ENCODE measurements around the gene NIFK.
A peak's percentile ranks its signal among the peaks of the same experiment; 100 is the strongest.
"Not testable (repeated sequence)": the region's sequence is repeated elsewhere in the genome, so short reads cannot be mapped to it uniquely, and the experiment has no call there.

Gene NIFK

DNA sequence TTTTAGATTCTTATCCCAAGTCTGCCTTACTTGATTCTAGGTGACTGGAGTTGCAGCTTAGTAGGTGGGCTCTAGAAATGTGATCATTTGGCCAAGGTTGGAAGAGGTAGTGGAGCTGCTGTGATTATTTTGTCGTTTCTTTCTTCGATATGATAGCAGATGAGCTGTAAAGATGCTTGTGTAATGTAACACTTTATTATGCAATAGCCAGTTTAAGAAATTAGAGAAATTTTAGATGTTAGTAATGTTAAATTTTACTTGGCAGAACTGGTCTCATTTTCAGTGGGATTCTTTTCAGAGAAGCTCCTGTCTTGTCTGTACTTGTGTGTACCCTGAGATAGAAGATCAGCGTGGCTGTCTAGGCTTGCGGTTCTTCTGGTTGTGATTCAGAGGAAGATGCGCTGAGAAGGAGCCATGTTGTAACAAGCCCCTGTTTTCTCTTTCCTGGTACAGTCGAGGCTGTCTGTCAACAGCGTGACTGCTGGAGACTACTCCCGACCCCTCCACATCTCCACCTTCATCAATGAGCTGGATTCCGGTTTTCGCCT, 28.1 kb upstream of the NIFK start:
- peaks cover 87% of the 10 kb centered on the region for H3K36me3 ChIP-seq (ENCODE audit: control insufficient read depth, insufficient read depth, low read length)
- no peak overlapping the region for H3K27ac ChIP-seq (ENCODE audit: low read depth, low read length)
- H3K9me3 ChIP-seq (ENCODE audit: control insufficient read depth, insufficient read depth, low read length) = no peaks in the 10 kb centered on the region
- H3K9ac ChIP-seq (ENCODE audit: low read depth, low read length) = no peak overlapping the region
- H3K4me1 ChIP-seq (ENCODE audit: control insufficient read depth, insufficient read depth, low read length) = no peaks in the 10 kb centered on the region
- H3K4me3 ChIP-seq (ENCODE audit: low read depth, low read length) = no peak overlapping the region
- no peaks in the 10 kb centered on the region for H3K27me3 ChIP-seq (ENCODE audit: control insufficient read depth, insufficient read depth, low read length)

- peaks cover 5% of the 10 kb centered on the region; the same call in 1 of the 2 replicates for H3K4me1 ChIP-seq (ENCODE audit: control insufficient read depth, insufficient read depth, low read length)
- peak within 1 kb of the TSS; percentile 90 for H3K9ac ChIP-seq (ENCODE audit: low read depth, low read length)
- peak within 1 kb of the TSS; percentile 90 for H3K27ac ChIP-seq (ENCODE audit: low read depth, low read length)
- peaks cover 31% of the 10 kb centered on the region for H3K36me3 ChIP-seq (ENCODE audit: control insufficient read depth, insufficient read depth, low read length)
- no peaks in the 10 kb centered on the region for H3K27me3 ChIP-seq (ENCODE audit: control insufficient read depth, insufficient read depth, low read length)
- H3K9me3 ChIP-seq (ENCODE audit: control insufficient read depth, insufficient read depth, low read length) = no peaks in the 10 kb centered on the region
- H3K4me3 ChIP-seq (ENCODE audit: low read depth, low read length) = peak within 1 kb of the TSS; percentile 96
Observed at GRCh38 chr2:121755237-121756111, 18.8 kb upstream of the NIFK start, which contains the start of gene TSN. Gene TSN, plus strand, starts transcription at chr2:121755651. Its CDS starts 129 bp downstream, at chr2:121755780.

GRCh38 chr2:121754851-121755236, 18.2 kb upstream of the NIFK start:
- Histone ChIP-seq H3K27me3 (ENCODE audit: control insufficient read depth, insufficient read depth, low read length) (no peaks in the 10 kb centered on the region), H3K9ac (ENCODE audit: low read depth, low read length) (peak overlapping the region; percentile 55), H3K27ac (ENCODE audit: low read depth, low read length) (no peak overlapping the region)

GRCh38 chr2:121748202-121748601, 11.5 kb upstream of the NIFK start:
- no peak overlapping the region for H3K27ac ChIP-seq (ENCODE audit: low read depth, low read length)
- H3K36me3 ChIP-seq (ENCODE audit: control insufficient read depth, insufficient read depth, low read length) = no peaks in the 10 kb centered on the region
- H3K9me3 ChIP-seq (ENCODE audit: control insufficient read depth, insufficient read depth, low read length) = no peaks in the 10 kb centered on the region
- no peak overlapping the region for H3K9ac ChIP-seq (ENCODE audit: low read depth, low read length)
- H3K27me3 ChIP-seq (ENCODE audit: control insufficient read depth, insufficient read depth, low read length) = no peaks in the 10 kb centered on the region
- no peaks in the 10 kb centered on the region for H3K4me1 ChIP-seq (ENCODE audit: control insufficient read depth, insufficient read depth, low read length)
- H3K4me3 ChIP-seq (ENCODE audit: low read depth, low read length) = no peak overlapping the region

More at GRCh38 chr2:121754851-121755236, 18.2 kb upstream of the NIFK start:
- H3K9me3 ChIP-seq (ENCODE audit: control insufficient read depth, insufficient read depth, low read length) = no peaks in the 10 kb centered on the region
- peaks cover 25% of the 10 kb centered on the region for H3K36me3 ChIP-seq (ENCODE audit: control insufficient read depth, insufficient read depth, low read length)
- H3K4me1 ChIP-seq (ENCODE audit: control insufficient read depth, insufficient read depth, low read length) = peaks cover 5% of the 10 kb centered on the region; the same call in 1 of the 2 replicates
- H3K4me3 ChIP-seq (ENCODE audit: low read depth, low read length) = peak overlapping the region; percentile 96

DNA sequence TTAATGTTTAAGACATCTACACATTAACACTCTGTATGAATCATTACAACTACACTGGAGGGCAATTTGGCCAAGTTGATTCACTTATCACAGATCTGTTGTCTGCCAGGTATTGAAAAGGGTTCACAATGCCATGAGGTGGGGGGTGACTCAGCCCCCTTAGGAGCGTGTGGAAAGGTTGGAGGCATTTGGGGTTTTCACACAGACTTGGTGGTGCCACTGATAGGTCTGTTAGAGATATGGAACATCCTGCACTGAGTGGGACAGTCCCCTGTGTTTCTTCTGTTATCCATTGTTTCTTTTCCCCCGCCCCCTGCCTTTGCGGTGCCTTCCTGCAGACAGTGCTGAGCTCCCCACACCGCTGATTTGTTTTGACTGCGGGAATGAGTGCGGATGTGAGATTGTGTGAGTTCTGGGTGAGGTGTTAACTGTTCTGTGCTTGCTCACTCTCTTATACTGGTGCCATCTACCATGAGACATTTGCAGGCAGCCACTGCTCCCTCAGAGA, 9.4 kb upstream of the NIFK start:
- no peaks in the 10 kb centered on the region for H3K9me3 ChIP-seq (ENCODE audit: control insufficient read depth, insufficient read depth, low read length)
- H3K36me3 ChIP-seq (ENCODE audit: control insufficient read depth, insufficient read depth, low read length) = no peaks in the 10 kb centered on the region
- no peak overlapping the region for H3K4me3 ChIP-seq (ENCODE audit: low read depth, low read length)
- H3K4me1 ChIP-seq (ENCODE audit: control insufficient read depth, insufficient read depth, low read length) = no peaks in the 10 kb centered on the region
- H3K27me3 ChIP-seq (ENCODE audit: control insufficient read depth, insufficient read depth, low read length) = no peaks in the 10 kb centered on the region
- H3K27ac ChIP-seq (ENCODE audit: low read depth, low read length) = peak overlapping the region; percentile 42
- no peak overlapping the region for H3K9ac ChIP-seq (ENCODE audit: low read depth, low read length)

DNA sequence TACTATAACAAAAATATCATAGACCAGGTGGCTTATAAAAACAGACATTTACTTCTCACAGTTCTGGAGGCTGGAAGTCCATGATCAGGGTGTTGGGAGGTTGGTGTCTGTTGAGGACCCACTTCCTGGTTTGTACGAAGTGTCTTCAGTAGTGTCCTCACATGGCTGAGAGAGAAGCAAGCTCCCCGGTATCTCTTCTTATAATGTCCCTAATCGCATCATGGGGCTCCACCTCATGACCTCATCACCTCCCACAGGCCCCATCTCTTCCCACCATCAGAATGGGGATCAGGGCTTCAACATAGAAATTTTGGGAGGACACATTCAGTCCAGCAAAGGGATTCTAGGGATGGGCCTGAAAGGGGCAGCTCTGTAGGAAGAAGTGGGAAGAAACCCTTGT, 4.8 kb upstream of the NIFK start:
- Histone ChIP-seq H3K27me3 (ENCODE audit: control insufficient read depth, insufficient read depth, low read length) (no peaks in the 10 kb centered on the region), H3K9me3 (ENCODE audit: control insufficient read depth, insufficient read depth, low read length) (no peaks in the 10 kb centered on the region), H3K36me3 (ENCODE audit: control insufficient read depth, insufficient read depth, low read length) (no peaks in the 10 kb centered on the region), H3K27ac (ENCODE audit: low read depth, low read length) (no peak overlapping the region), H3K9ac (ENCODE audit: low read depth, low read length) (no peak overlapping the region), H3K4me3 (ENCODE audit: low read depth, low read length) (no peak overlapping the region), H3K4me1 (ENCODE audit: control insufficient read depth, insufficient read depth, low read length) (no peaks in the 10 kb centered on the region)

DNA sequence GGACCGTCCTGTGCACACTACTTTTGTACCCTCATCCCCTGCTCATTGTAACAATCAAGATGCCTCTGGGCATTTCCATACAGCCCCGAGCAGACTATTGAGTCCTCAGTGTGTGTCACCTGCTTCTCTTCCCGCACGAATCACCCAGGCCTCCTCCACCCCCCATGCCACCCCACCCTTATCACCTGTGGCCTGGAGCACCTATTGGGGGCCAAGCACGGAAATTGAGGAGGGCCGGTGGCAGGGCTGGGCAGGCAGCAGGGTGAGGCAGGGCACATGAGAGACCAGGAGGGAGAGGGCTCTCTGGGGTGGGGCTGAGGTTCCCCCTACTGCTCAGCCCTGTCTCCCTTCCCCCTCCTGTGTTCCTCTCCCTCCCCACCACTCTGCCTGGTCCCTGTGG, 4.3 kb upstream of the NIFK start:
- H3K4me3 ChIP-seq (ENCODE audit: low read depth, low read length) = no peak overlapping the region
- H3K27me3 ChIP-seq (ENCODE audit: control insufficient read depth, insufficient read depth, low read length) = no peaks in the 10 kb centered on the region
- no peak overlapping the region for H3K27ac ChIP-seq (ENCODE audit: low read depth, low read length)
- H3K4me1 ChIP-seq (ENCODE audit: control insufficient read depth, insufficient read depth, low read length) = no peaks in the 10 kb centered on the region
- H3K9ac ChIP-seq (ENCODE audit: low read depth, low read length) = no peak overlapping the region
- H3K9me3 ChIP-seq (ENCODE audit: control insufficient read depth, insufficient read depth, low read length) = no peaks in the 10 kb centered on the region
- no peaks in the 10 kb centered on the region for H3K36me3 ChIP-seq (ENCODE audit: control insufficient read depth, insufficient read depth, low read length)

- peak overlapping the region; percentile 78 for H3K27ac ChIP-seq (ENCODE audit: low read depth, low read length)
- peaks cover 41% of the 10 kb centered on the region for H3K36me3 ChIP-seq (ENCODE audit: control insufficient read depth, insufficient read depth, low read length)
- peaks cover 6% of the 10 kb centered on the region; the same call in 1 of the 2 replicates for H3K4me1 ChIP-seq (ENCODE audit: control insufficient read depth, insufficient read depth, low read length)
- H3K27me3 ChIP-seq (ENCODE audit: control insufficient read depth, insufficient read depth, low read length) = no peaks in the 10 kb centered on the region
- H3K4me3 ChIP-seq (ENCODE audit: low read depth, low read length) = peak overlapping the region; percentile 91
- no peaks in the 10 kb centered on the region for H3K9me3 ChIP-seq (ENCODE audit: control insufficient read depth, insufficient read depth, low read length)
- H3K9ac ChIP-seq (ENCODE audit: low read depth, low read length) = peak overlapping the region; percentile 85
Observed at GRCh38 chr2:121736140-121736461, 574 bp downstream of the NIFK start.

DNA sequence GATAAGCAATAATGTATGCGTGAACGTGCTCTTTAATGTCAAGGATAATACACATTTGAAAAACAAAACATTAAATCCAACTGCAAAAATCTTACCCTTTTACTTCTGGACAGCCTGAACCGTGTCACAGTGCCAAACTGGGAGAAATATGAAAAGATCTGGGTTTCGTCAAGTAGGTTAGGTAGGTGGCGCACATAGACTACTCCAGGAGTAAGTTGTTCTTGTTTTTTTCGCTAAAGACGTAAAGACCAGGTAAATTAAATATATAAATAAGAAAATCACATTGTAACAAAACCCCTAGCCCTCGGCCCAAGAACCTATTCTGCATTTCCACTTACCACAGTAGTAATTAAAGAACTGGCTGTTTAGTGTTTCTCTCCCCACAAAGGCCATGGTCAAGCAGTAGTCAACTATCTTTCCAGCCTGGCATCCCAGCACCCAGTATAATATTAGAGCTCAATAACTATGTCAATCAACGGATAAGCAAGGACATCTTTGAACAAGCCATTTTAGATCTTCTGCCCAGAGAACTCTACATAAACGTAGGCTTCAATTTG, 1.1 kb downstream of the NIFK start:
- H3K4me3 ChIP-seq (ENCODE audit: low read depth, low read length) = peak overlapping the region; percentile 91
- no peaks in the 10 kb centered on the region for H3K27me3 ChIP-seq (ENCODE audit: control insufficient read depth, insufficient read depth, low read length)
- H3K36me3 ChIP-seq (ENCODE audit: control insufficient read depth, insufficient read depth, low read length) = peaks cover 46% of the 10 kb centered on the region
- H3K9me3 ChIP-seq (ENCODE audit: control insufficient read depth, insufficient read depth, low read length) = no peaks in the 10 kb centered on the region
- peaks cover 6% of the 10 kb centered on the region; the same call in 1 of the 2 replicates for H3K4me1 ChIP-seq (ENCODE audit: control insufficient read depth, insufficient read depth, low read length)
- no peak overlapping the region for H3K27ac ChIP-seq (ENCODE audit: low read depth, low read length)
- peak overlapping the region; percentile 85 for H3K9ac ChIP-seq (ENCODE audit: low read depth, low read length)

- peaks cover 55% of the 10 kb centered on the region for H3K36me3 ChIP-seq (ENCODE audit: control insufficient read depth, insufficient read depth, low read length)
Observed at GRCh38 chr2:121734544-121734943, 2.1 kb downstream of the NIFK start.

GRCh38 chr2:121731366-121731765, 5.3 kb downstream of the NIFK start:
- Histone ChIP-seq H3K27ac (ENCODE audit: low read depth, low read length) (no peak overlapping the region), H3K9me3 (ENCODE audit: control insufficient read depth, insufficient read depth, low read length) (no peaks in the 10 kb centered on the region), H3K9ac (ENCODE audit: low read depth, low read length) (no peak overlapping the region), H3K27me3 (ENCODE audit: control insufficient read depth, insufficient read depth, low read length) (no peaks in the 10 kb centered on the region), H3K4me1 (ENCODE audit: control insufficient read depth, insufficient read depth, low read length) (peaks cover 6% of the 10 kb centered on the region; the same call in 1 of the 2 replicates), H3K4me3 (ENCODE audit: low read depth, low read length) (no peak overlapping the region), H3K36me3 (ENCODE audit: control insufficient read depth, insufficient read depth, low read length) (peaks cover 83% of the 10 kb centered on the region)

More at GRCh38 chr2:121734544-121734943, 2.1 kb downstream of the NIFK start:
- not testable (repeated sequence) for H3K27me3 ChIP-seq (ENCODE audit: control insufficient read depth, insufficient read depth, low read length); H3K9ac ChIP-seq (ENCODE audit: low read depth, low read length); H3K4me3 ChIP-seq (ENCODE audit: low read depth, low read length); H3K4me1 ChIP-seq (ENCODE audit: control insufficient read depth, insufficient read depth, low read length); H3K27ac ChIP-seq (ENCODE audit: low read depth, low read length); H3K9me3 ChIP-seq (ENCODE audit: control insufficient read depth, insufficient read depth, low read length)
